ENCODE measurements around the gene PTOV1. TPM values are rescaled to one million over a fixed set of nuclear protein-coding genes. Genes with fewer than 3 reads are reported as not detected.

Gene PTOV1
- total and polyA plus RNA-seq, 3 donors from 2014 or later = 235 to 260 (median 257) TPM

GRCh38 chr19:49877879-49878743 is 27.2 kb downstream of the PTOV1 start:
- peaks cover 19% of the 10 kb centered on the region for H3K4me1 ChIP-seq
- intact Hi-C loops (cut with DNase I; ENCODE audit: low total_unique reads) = no loop called here

DNA sequence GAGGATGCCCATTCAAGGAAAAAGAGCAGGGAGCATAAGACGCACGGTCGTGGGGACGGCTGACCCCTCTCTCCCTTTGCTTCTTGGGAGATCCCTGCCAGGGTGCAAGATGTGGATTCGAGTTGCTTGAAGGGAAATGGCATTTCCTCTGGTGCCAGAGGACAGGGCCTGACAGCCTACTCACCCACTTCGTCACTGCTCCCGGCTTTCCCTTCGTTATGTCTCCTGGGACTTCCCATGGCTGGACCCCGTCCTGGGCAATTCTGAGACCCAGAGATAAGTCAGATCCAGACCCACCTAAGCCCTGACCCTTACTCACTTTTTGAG is 27.7 kb downstream of the PTOV1 start:
- no peak overlapping the region for H3K4me3 ChIP-seq
- TF ChIP-seq, protein P1, sequence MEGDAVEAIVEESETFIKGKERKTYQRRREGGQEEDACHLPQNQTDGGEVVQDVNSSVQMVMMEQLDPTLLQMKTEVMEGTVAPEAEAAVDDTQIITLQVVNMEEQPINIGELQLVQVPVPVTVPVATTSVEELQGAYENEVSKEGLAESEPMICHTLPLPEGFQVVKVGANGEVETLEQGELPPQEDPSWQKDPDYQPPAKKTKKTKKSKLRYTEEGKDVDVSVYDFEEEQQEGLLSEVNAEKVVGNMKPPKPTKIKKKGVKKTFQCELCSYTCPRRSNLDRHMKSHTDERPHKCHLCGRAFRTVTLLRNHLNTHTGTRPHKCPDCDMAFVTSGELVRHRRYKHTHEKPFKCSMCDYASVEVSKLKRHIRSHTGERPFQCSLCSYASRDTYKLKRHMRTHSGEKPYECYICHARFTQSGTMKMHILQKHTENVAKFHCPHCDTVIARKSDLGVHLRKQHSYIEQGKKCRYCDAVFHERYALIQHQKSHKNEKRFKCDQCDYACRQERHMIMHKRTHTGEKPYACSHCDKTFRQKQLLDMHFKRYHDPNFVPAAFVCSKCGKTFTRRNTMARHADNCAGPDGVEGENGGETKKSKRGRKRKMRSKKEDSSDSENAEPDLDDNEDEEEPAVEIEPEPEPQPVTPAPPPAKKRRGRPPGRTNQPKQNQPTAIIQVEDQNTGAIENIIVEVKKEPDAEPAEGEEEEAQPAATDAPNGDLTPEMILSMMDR (IDR thresholded peaks at IDR 0.05) = no peak
- TF ChIP-seq POLR2A (IDR thresholded peaks at IDR 0.05) = no peak
- H3K27me3 ChIP-seq = no peaks in the 10 kb centered on the region
- 64 to 70% methylated on average over 9 of the region's 9 CpGs for WGBS, 2 donors
- intact Hi-C loops (cut with DNase I; ENCODE audit: low total_unique reads) = no loop called here
- no peaks in the 10 kb centered on the region for H3K36me3 ChIP-seq (ENCODE audit: low read depth, missing control alignments)
- H3K9me3 ChIP-seq = no peaks in the 10 kb centered on the region
- H3K27ac ChIP-seq = peak overlapping the region; percentile 99 to 100
- peaks cover 19% of the 10 kb centered on the region for H3K4me1 ChIP-seq
- no peak for DNase-seq

More at GRCh38 chr19:49877879-49878743, 27.2 kb downstream of the PTOV1 start:
- Histone ChIP-seq H3K36me3 (ENCODE audit: low read depth, missing control alignments) (no peaks in the 10 kb centered on the region), H3K27me3 (no peaks in the 10 kb centered on the region), H3K9me3 (no peaks in the 10 kb centered on the region), H3K4me3 (peak overlapping the region; percentile 73 to 99), H3K27ac (peak overlapping the region; percentile 99 to 100)
- TF ChIP-seq, protein P1 (IDR thresholded peaks at IDR 0.05) = no peak
- no peak for TF ChIP-seq POLR2A (IDR thresholded peaks at IDR 0.05)
- WGBS, 2 donors = 2 to 6% methylated on average over 27 to 41 of the region's 41 CpGs
- peak; percentile 99 for DNase-seq

- Histone ChIP-seq H3K27me3 (no peaks in the 10 kb centered on the region), H3K4me3 (no peak overlapping the region), H3K36me3 (ENCODE audit: low read depth, missing control alignments) (peaks cover 2% of the 10 kb centered on the region), H3K9me3 (no peaks in the 10 kb centered on the region), H3K27ac (no peak overlapping the region), H3K4me1 (peaks cover 19% of the 10 kb centered on the region)
- no peak for DNase-seq
- WGBS, 2 donors = 79 to 90% methylated on average over 12 of the region's 12 CpGs
- TF ChIP-seq POLR2A (IDR thresholded peaks at IDR 0.05) = no peak
- TF ChIP-seq, protein P1 (IDR thresholded peaks at IDR 0.05) = no peak
- intact Hi-C loops (cut with DNase I; ENCODE audit: low total_unique reads) = no loop called here
Observed at GRCh38 chr19:49879243-49879963, 28.4 kb downstream of the PTOV1 start.

- H3K4me1 ChIP-seq = peaks cover 14% of the 10 kb centered on the region
- intact Hi-C loops (cut with DNase I; ENCODE audit: low total_unique reads) = no loop called here
- WGBS, 2 donors = 89 to 95% methylated on average over 5 to 10 of the region's 10 CpGs
Observed at GRCh38 chr19:49880162-49880869, 29.4 kb downstream of the PTOV1 start.

More at GRCh38 chr19:49880162-49880869, 29.4 kb downstream of the PTOV1 start:
- Histone ChIP-seq H3K4me3 (no peak overlapping the region), H3K9me3 (no peaks in the 10 kb centered on the region), H3K27me3 (no peaks in the 10 kb centered on the region), H3K36me3 (ENCODE audit: low read depth, missing control alignments) (peaks cover 4% of the 10 kb centered on the region), H3K27ac (no peak overlapping the region)
- TF ChIP-seq POLR2A (IDR thresholded peaks at IDR 0.05) = no peak
- TF ChIP-seq, protein P1 (IDR thresholded peaks at IDR 0.05) = no peak
- DNase-seq = no peak

All from testis (tissue), 3 donors.